IMR-90 (cell line): ENCODE results near the gene IL17C. TPM values are rescaled to one million over a fixed set of nuclear protein-coding genes. Genes with fewer than 3 reads are reported as not detected.

ENCODE experiments used
- ATAC-seq: fragments of 200-7000 bp; cut with Tn5 transposase; 2 replicates; pipeline ENCODE4 v1.9.1; 2020; ENCODE audit warnings: low read depth, mild to moderate bottlenecking, moderate library complexity
- BruUV-seq: library from RNA; stranded (reverse); fragments of 400-500 nt; replicated peaks from 2 replicates; lab custom pipeline; 2021; lab: Mats Ljungman, UMichigan
- CTCF ChIA-PET: fragments of 300-600 bp; formaldehyde crosslinking; extraction: SDS; loops from one replicate; lab custom pipeline; 2021; ENCODE audit warnings: antibody characterized with exemption; lab: Yijun Ruan, JAX
- POLR2A ChIA-PET: fragments of 300-600 bp; sonication (Branson Sonifier 250); formaldehyde crosslinking; loops from one replicate; lab custom pipeline; 2022; ENCODE audit warnings: antibody characterized with exemption; ENCODE audit not compliant: unreplicated experiment; lab: Charles Lee
- DNase-seq: peaks from one replicate; pipeline ENCODE4 v3.0.0; 2013
- H2AFZ ChIP-seq: replicated peaks from 2 replicates; pipeline ENCODE3; 2013; ENCODE audit warnings: low read length, mild to moderate bottlenecking; ENCODE audit not compliant: poor library complexity
- H2AK5ac ChIP-seq: 2 replicates; pipeline ENCODE4 v1.6.1; 2013; ENCODE audit warnings: low read depth, low read length, inconsistent platforms
- H2AK9ac ChIP-seq: replicated peaks from 2 replicates; pipeline ENCODE3; 2013; ENCODE audit warnings: mild to moderate bottlenecking, low read depth, low read length, moderate library complexity; ENCODE audit not compliant: poor library complexity
- H2BK120ac ChIP-seq: 2 replicates; pipeline ENCODE4 v1.6.1; 2013; ENCODE audit warnings: low read depth, low read length, inconsistent platforms
- H2BK15ac ChIP-seq: 3 replicates; pipeline ENCODE4 v1.6.1; 2013; ENCODE audit warnings: low read depth, low read length, inconsistent platforms
- H2BK20ac ChIP-seq: 2 replicates; pipeline ENCODE4 v1.6.1; 2013; ENCODE audit warnings: low read depth, mild to moderate bottlenecking, inconsistent platforms, low read length, moderate library complexity
- H2BK5ac ChIP-seq: 2 replicates; pipeline ENCODE4 v1.6.1; 2013; ENCODE audit warnings: mild to moderate bottlenecking, low read depth, low read length, inconsistent platforms; ENCODE audit not compliant: poor library complexity, severe bottlenecking
- H3K14ac ChIP-seq: replicated peaks from 2 replicates; pipeline ENCODE4 v1.6.1; 2013; ENCODE audit warnings: low read depth, low read length, inconsistent platforms
- H3K18ac ChIP-seq: 2 replicates; pipeline ENCODE4 v1.6.1; 2013; ENCODE audit warnings: low read depth, low read length, control low read depth
- H3K23ac ChIP-seq: 2 replicates; pipeline ENCODE4 v1.6.1; 2013; ENCODE audit warnings: low read depth, low read length, inconsistent platforms
- H3K27ac ChIP-seq: 2 replicates; pipeline ENCODE4 v1.5.1; 2013; ENCODE audit warnings: mild to moderate bottlenecking, control low read depth, low read length; ENCODE audit not compliant: insufficient read depth
- H3K27me3 ChIP-seq: 2 replicates; pipeline ENCODE4 v1.6.1; 2013; ENCODE audit warnings: low read length; ENCODE audit not compliant: control insufficient read depth, insufficient read depth
- H3K36me3 ChIP-seq: 2 replicates; pipeline ENCODE4 v1.6.1; 2013; ENCODE audit warnings: low read length, mixed read lengths; ENCODE audit not compliant: control insufficient read depth, insufficient read depth
- H3K4ac ChIP-seq: 2 replicates; pipeline ENCODE4 v1.6.1; 2013; ENCODE audit warnings: low read depth, low read length, inconsistent platforms
- H3K4me1 ChIP-seq: 2 replicates; pipeline ENCODE4 v1.6.1; 2013; ENCODE audit warnings: low read length, mixed read lengths; ENCODE audit not compliant: control insufficient read depth, insufficient read depth
- H3K4me2 ChIP-seq: 2 replicates; pipeline ENCODE4 v1.6.1; 2013; ENCODE audit warnings: low read depth, mild to moderate bottlenecking, control low read depth, low read length, moderate library complexity
- H3K4me3 ChIP-seq: 2 replicates; pipeline ENCODE4 v1.5.1; 2013; ENCODE audit warnings: low read depth, mild to moderate bottlenecking, control low read depth, low read length, moderate library complexity; ENCODE audit not compliant: insufficient read depth
- H3K56ac ChIP-seq: 2 replicates; pipeline ENCODE4 v1.6.1; 2013; ENCODE audit warnings: low read length, inconsistent platforms; ENCODE audit not compliant: insufficient read depth; ENCODE audit errors: extremely low read depth
- H3K79me1 ChIP-seq, 2 experiments: 2 replicates each; pipeline ENCODE4 v1.6.1; 2013; ENCODE audit warnings: low read length in 2 of 2, inconsistent platforms in 1 of 2, low read depth in 1 of 2
- H3K9ac ChIP-seq: 2 replicates; pipeline ENCODE4 v1.6.1; 2013; ENCODE audit warnings: low read depth, low read length, control low read depth
- H3K9me1 ChIP-seq: 2 replicates; pipeline ENCODE4 v1.6.1; 2013; ENCODE audit warnings: low read length, inconsistent platforms; ENCODE audit not compliant: insufficient read depth
- H3K9me3 ChIP-seq: 2 replicates; pipeline ENCODE4 v1.6.1; 2013; ENCODE audit warnings: low read length; ENCODE audit not compliant: control insufficient read depth, insufficient read depth
- H4K20me1 ChIP-seq: 2 replicates; pipeline ENCODE4 v1.6.1; 2013; ENCODE audit warnings: low read length, inconsistent platforms; ENCODE audit not compliant: insufficient read depth
- H4K5ac ChIP-seq: 2 replicates; pipeline ENCODE4 v1.6.1; 2013; ENCODE audit warnings: mild to moderate bottlenecking, low read depth, low read length, control low read depth
- H4K8ac ChIP-seq, 2 experiments: 2 replicates each; pipeline ENCODE4 v1.6.1; 2013; ENCODE audit warnings: low read depth in 2 of 2, low read length in 2 of 2, control low read depth in 1 of 2, inconsistent platforms in 1 of 2
- H4K91ac ChIP-seq: 2 replicates; pipeline ENCODE4 v1.6.1; 2013; ENCODE audit warnings: low read depth, low read length, inconsistent platforms; ENCODE audit not compliant: insufficient read depth
- BHLHE40 ChIP-seq: fragments of 150-350 bp; IDR thresholded peaks from 2 replicates; pipeline ENCODE4 v1.6.1; 2016; ENCODE audit warnings: mild to moderate bottlenecking, low read depth, low read length
- CEBPB ChIP-seq: IDR thresholded peaks from 2 replicates; pipeline ENCODE4 v1.6.1; 2012; ENCODE audit warnings: low read depth, low read length, improper control_type of control experiment
- CHD1 ChIP-seq: IDR thresholded peaks from 2 replicates; pipeline ENCODE4 v1.6.1; 2012; ENCODE audit warnings: low read depth, low read length, improper control_type of control experiment
- FOS ChIP-seq: fragments of 150-350 bp; IDR thresholded peaks from 2 replicates; pipeline ENCODE4 v1.6.1; 2016; ENCODE audit warnings: low read depth, low read length
- MAZ ChIP-seq: IDR thresholded peaks from 2 replicates; pipeline ENCODE4 v1.6.1; 2012; ENCODE audit warnings: low read depth, mild to moderate bottlenecking, low read length, improper control_type of control experiment, moderate library complexity, borderline replicate concordance
- MXI1 ChIP-seq: IDR thresholded peaks from 2 replicates; pipeline ENCODE4 v1.6.1; 2012; ENCODE audit warnings: low read depth, mild to moderate bottlenecking, low read length, moderate library complexity, borderline replicate concordance
- NFE2L2 ChIP-seq: fragments of 150-350 bp; IDR thresholded peaks from 2 replicates; pipeline ENCODE4 v1.6.1; 2016; ENCODE audit warnings: low read depth, mild to moderate bottlenecking, low read length
- POLR2A ChIP-seq: IDR thresholded peaks from 2 replicates; pipeline ENCODE4 v1.6.1; 2012; ENCODE audit warnings: mild to moderate bottlenecking, low read depth, low read length
- RAD21 ChIP-seq: IDR thresholded peaks from 2 replicates; pipeline ENCODE4 v1.6.1; 2012; ENCODE audit warnings: low read length, improper control_type of control experiment
- RCOR1 ChIP-seq: IDR thresholded peaks from 2 replicates; pipeline ENCODE4 v1.6.1; 2012; ENCODE audit warnings: mild to moderate bottlenecking, low read length, improper control_type of control experiment; ENCODE audit not compliant: insufficient replicate concordance
- RFX5 ChIP-seq: IDR thresholded peaks from 2 replicates; pipeline ENCODE4 v1.8.0; 2012; ENCODE audit warnings: low read depth, mild to moderate bottlenecking, low read length, moderate library complexity
- SMC3 ChIP-seq: fragments of 150-350 bp; IDR thresholded peaks from 2 replicates; pipeline ENCODE4 v1.6.1; 2016; ENCODE audit warnings: low read depth, mild to moderate bottlenecking, antibody characterized with exemption, low read length, moderate library complexity
- WGBS, 2 experiments: methylation state at CpG; one replicate each; pipeline versions ENCODE4 v1.1.5 to v1.1.7; 2013; ENCODE audit warnings: missing lambda C conversion rate in 2 of 2; ENCODE audit not compliant: insufficient read length in 1 of 2; ENCODE audit errors: extremely low coverage in 2 of 2; 5-methylcytosine and 5-hydroxymethylcytosine counted together
- dilution Hi-C: fragments of 300-500 bp; cut with HindIII; formaldehyde crosslinking; loops from one replicate; pipeline ENCODE4 v1.14.3; 2018; ENCODE audit warnings: low sequenced_read_pairs; ENCODE audit not compliant: unreplicated experiment
- in situ Hi-C: fragments of 300-500 bp; cut with MboI; formaldehyde crosslinking; loops from 3 replicates; pipeline ENCODE4 v1.14.3; 2019; ENCODE audit warnings: low sequenced_read_pairs, inconsistent platforms, mixed read lengths
- intact Hi-C: fragments of 100-400 bp; cut with micrococcal nuclease; formaldehyde crosslinking; loops from 2 replicates; pipeline ENCODE4 v1.10.0; 2022
- polyA plus RNA-seq, 3 experiments: library from polyadenylated mRNA; depleted of rRNA; stranded (reverse); fragments of >200 nt; gene quantifications; 2 replicates each; pipeline ENCODE4 v1.2.3, GENCODE V29; 2012; ENCODE audit warnings: low replicate concordance in 1 of 3
- total RNA-seq: library from RNA; depleted of rRNA; stranded (reverse); fragments of >200 nt; gene quantifications from 2 replicates; pipeline ENCODE4 v1.2.3, GENCODE V29; 2012
- TF ChIP-seq, protein P1 (sequence below): fragments of 150-350 bp; IDR thresholded peaks from 2 replicates; pipeline ENCODE4 v1.6.1; 2016; ENCODE audit warnings: low read depth, mild to moderate bottlenecking, low read length, moderate library complexity, borderline replicate concordance
- TF ChIP-seq, protein P2 (sequence below): conservative IDR thresholded peaks from 2 replicates; pipeline ENCODE4 v1.5.1; 2012; ENCODE audit warnings: mild to moderate bottlenecking, low read depth, low read length, improper control_type of control experiment
- TF ChIP-seq, protein P3 (sequence below): fragments of 150-350 bp; IDR thresholded peaks from 2 replicates; pipeline ENCODE4 v1.6.1; 2017; ENCODE audit warnings: mild to moderate bottlenecking, antibody characterized with exemption, low read length, low read depth

The IL17C gene
- total and polyA plus RNA-seq, 2 of the 4 experiments (the other 2 are of a cell fraction): 0.09 TPM; not detected in 1

DNA sequence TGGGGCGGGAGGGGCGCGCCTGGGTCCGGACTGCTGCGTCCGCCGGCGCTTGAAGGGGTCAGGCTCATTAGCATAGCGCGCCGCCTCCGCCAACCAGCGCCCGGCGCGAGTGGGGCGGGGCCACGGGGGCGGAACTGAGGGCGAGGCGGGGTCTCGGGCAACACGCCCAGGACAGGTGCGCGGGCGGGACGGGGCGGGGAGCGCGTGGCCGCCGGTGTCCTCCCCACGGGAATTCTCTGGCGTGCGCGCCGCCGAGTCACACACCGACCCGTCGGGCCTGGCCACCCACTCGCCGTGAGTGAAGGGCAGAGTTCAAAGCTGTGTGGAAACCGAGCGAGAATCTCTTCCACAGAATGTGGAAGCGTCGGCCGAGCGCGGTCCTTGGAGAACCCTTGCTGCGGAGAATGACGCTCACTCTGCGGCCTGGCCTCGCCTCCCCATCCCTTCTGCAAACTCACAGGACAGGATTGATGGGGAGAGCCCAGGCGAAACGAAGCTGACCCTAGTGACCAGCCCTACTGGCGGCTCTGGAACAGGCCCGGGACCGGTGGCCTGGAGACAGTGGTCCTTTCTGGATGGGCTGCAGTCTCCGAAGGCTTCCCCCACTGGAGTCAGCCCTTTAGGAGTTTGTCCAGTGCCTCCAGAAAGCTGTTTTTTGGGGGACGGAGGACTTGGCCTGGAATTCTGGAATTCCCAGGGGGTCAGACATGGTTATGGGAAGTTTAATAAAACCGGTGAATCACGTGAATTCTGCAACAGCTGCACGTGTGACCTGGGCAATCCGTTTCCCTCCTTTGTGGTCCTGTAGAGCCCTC lies 48.3 kb downstream of the IL17C start, which contains the start of gene SNAI3:
SNAI3 (minus strand) TSS at position 69 of the 815 bp plus-strand sequence. CDS start 101 bp downstream, outside the sequence.
- Histone ChIP-seq H3K4me3 (peak within 1 kb of the TSS; percentile 43), H3K9me1 (no peaks in the 10 kb centered on the region), H3K36me3 (no peaks in the 10 kb centered on the region), H4K91ac (no peak within 1 kb of the TSS), H2AK9ac (peak within 1 kb of the TSS; percentile 68), H3K4ac (no peak within 1 kb of the TSS), H4K20me1 (peaks cover 7% of the 10 kb centered on the region; the same call in 1 of the 2 replicates), H3K4me1 (peaks cover 7% of the 10 kb centered on the region; the same call in 1 of the 2 replicates), H3K9ac (no peak within 1 kb of the TSS), H2BK15ac (no peak within 1 kb of the TSS), H2BK120ac (no peak within 1 kb of the TSS), H3K23ac (no peak within 1 kb of the TSS), H3K79me1 (no peaks in the 10 kb centered on the region), H3K14ac (no peak within 1 kb of the TSS), H2BK20ac (no peak within 1 kb of the TSS), H3K56ac (no peak within 1 kb of the TSS), H2AFZ (peak within 1 kb of the TSS; percentile 91), H3K4me2 (peak within 1 kb of the TSS; percentile 67), H4K5ac (no peak within 1 kb of the TSS), H4K8ac (no peak within 1 kb of the TSS), H3K27ac (no peak within 1 kb of the TSS), H3K27me3 (peaks cover 40% of the 10 kb centered on the region), H2AK5ac (peak within 1 kb of the TSS; percentile 33; the same call in 1 of the 2 replicates), H3K18ac (no peak within 1 kb of the TSS), H2BK5ac (no peak within 1 kb of the TSS), H3K9me3 (no peaks in the 10 kb centered on the region)
- DNase-seq (peak; percentile 24), ATAC-seq (peak; percentile 90)
- no TSS peak for BruUV-seq
- 5% methylated on average over 23 of the region's 65 CpGs; no CpG with 5 or more reads in 1 of the 2 experiments for WGBS, 2 experiments
- in situ Hi-C loops (no loop called here), intact Hi-C loops (loop anchor here (1.0 kb wide), 1 partner anchor 15 kb away; no protein-coding TSS in a partner anchor), dilution Hi-C loops (no loop called here)
- CTCF ChIA-PET: no interaction called here
- no peak for TF ChIP-seq RCOR1
- no peak for TF ChIP-seq NFE2L2
- TF ChIP-seq FOS: no peak
- TF ChIP-seq, protein P1, sequence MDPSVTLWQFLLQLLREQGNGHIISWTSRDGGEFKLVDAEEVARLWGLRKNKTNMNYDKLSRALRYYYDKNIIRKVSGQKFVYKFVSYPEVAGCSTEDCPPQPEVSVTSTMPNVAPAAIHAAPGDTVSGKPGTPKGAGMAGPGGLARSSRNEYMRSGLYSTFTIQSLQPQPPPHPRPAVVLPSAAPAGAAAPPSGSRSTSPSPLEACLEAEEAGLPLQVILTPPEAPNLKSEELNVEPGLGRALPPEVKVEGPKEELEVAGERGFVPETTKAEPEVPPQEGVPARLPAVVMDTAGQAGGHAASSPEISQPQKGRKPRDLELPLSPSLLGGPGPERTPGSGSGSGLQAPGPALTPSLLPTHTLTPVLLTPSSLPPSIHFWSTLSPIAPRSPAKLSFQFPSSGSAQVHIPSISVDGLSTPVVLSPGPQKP: no peak
- TF ChIP-seq CEBPB: no peak
- TF ChIP-seq MAZ: no peak
- no peak for TF ChIP-seq BHLHE40
- TF ChIP-seq CHD1: no peak
- TF ChIP-seq, protein P2, sequence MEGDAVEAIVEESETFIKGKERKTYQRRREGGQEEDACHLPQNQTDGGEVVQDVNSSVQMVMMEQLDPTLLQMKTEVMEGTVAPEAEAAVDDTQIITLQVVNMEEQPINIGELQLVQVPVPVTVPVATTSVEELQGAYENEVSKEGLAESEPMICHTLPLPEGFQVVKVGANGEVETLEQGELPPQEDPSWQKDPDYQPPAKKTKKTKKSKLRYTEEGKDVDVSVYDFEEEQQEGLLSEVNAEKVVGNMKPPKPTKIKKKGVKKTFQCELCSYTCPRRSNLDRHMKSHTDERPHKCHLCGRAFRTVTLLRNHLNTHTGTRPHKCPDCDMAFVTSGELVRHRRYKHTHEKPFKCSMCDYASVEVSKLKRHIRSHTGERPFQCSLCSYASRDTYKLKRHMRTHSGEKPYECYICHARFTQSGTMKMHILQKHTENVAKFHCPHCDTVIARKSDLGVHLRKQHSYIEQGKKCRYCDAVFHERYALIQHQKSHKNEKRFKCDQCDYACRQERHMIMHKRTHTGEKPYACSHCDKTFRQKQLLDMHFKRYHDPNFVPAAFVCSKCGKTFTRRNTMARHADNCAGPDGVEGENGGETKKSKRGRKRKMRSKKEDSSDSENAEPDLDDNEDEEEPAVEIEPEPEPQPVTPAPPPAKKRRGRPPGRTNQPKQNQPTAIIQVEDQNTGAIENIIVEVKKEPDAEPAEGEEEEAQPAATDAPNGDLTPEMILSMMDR: no peak
- no peak for TF ChIP-seq MXI1
- TF ChIP-seq RAD21: no peak
- no peak for TF ChIP-seq POLR2A
- TF ChIP-seq SMC3: no peak
- TF ChIP-seq, protein P3, sequence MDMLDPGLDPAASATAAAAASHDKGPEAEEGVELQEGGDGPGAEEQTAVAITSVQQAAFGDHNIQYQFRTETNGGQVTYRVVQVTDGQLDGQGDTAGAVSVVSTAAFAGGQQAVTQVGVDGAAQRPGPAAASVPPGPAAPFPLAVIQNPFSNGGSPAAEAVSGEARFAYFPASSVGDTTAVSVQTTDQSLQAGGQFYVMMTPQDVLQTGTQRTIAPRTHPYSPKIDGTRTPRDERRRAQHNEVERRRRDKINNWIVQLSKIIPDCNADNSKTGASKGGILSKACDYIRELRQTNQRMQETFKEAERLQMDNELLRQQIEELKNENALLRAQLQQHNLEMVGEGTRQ: no peak
- TF ChIP-seq RFX5: no peak
- POLR2A ChIA-PET: no interaction called here
